GM18951 (cell line): ENCODE data around the gene CWC15.

Experiments used
- POLR2A ChIP-seq: IDR thresholded peaks from 4 replicates; pipeline ENCODE4 v1.6.1; 2011; ENCODE audit warnings: mild to moderate bottlenecking; ENCODE audit not compliant: insufficient read length, insufficient read depth; ENCODE audit errors: extremely low read depth
- in situ Hi-C: fragments of 300-500 bp; cut with MboI; formaldehyde crosslinking; loops from one replicate; pipeline ENCODE4 v1.12.0; 2022; ENCODE audit warnings: low sequenced_read_pairs, mixed read lengths, inconsistent platforms; ENCODE audit not compliant: unreplicated experiment

Gene CWC15

GRCh38 chr11:94974178-94974577, 822 bp upstream of the CWC15 start:
- in situ Hi-C loops: no loop called here
- no peak for TF ChIP-seq POLR2A

- in situ Hi-C loops: no loop called here
- no peak for TF ChIP-seq POLR2A
These were observed 657 bp downstream of the CWC15 start for GRCh38 chr11:94972700-94973098.

GRCh38 chr11:94968334-94968958, 4.9 kb downstream of the CWC15 start:
- in situ Hi-C loops: no loop called here
- TF ChIP-seq POLR2A: no peak

- TF ChIP-seq POLR2A: no peak
- in situ Hi-C loops: no loop called here
These were observed 8.4 kb downstream of the CWC15 start for GRCh38 chr11:94964934-94965333.

GRCh38 chr11:94961255-94961654, 12.1 kb downstream of the CWC15 start:
- in situ Hi-C loops: no loop called here

GRCh38 chr11:94960488-94960887, 12.9 kb downstream of the CWC15 start:
- in situ Hi-C loops: no loop called here
- no peak for TF ChIP-seq POLR2A

More at GRCh38 chr11:94961255-94961654, 12.1 kb downstream of the CWC15 start:
- TF ChIP-seq POLR2A: no peak

GRCh38 chr11:94959179-94959578, 14.2 kb downstream of the CWC15 start:
- no peak for TF ChIP-seq POLR2A
- in situ Hi-C loops: no loop called here

GRCh38 chr11:94958121-94958696, 15.1 kb downstream of the CWC15 start:
- in situ Hi-C loops: no loop called here
- TF ChIP-seq POLR2A: no peak

GRCh38 chr11:94956963-94957362, 16.4 kb downstream of the CWC15 start:
- no peak for TF ChIP-seq POLR2A
- in situ Hi-C loops: no loop called here

- no peak for TF ChIP-seq POLR2A
- in situ Hi-C loops: no loop called here
These were observed 18.6 kb downstream of the CWC15 start for GRCh38 chr11:94954753-94955152.

GRCh38 chr11:94948070-94948617, 25.2 kb downstream of the CWC15 start:
- no peak for TF ChIP-seq POLR2A
- in situ Hi-C loops: no loop called here

- TF ChIP-seq POLR2A: no peak
- in situ Hi-C loops: no loop called here
These were observed 26.5 kb downstream of the CWC15 start for GRCh38 chr11:94946812-94947211.

GRCh38 chr11:94941131-94941530, 32.2 kb downstream of the CWC15 start:
- no peak for TF ChIP-seq POLR2A
- in situ Hi-C loops: no loop called here

- in situ Hi-C loops: no loop called here
- no peak for TF ChIP-seq POLR2A
These were observed 34.0 kb downstream of the CWC15 start for GRCh38 chr11:94939346-94939745.
